GM23338 (cell line): Measurements from ENCODE around the gene BCL2L13. TPM values are rescaled to one million over a fixed set of nuclear protein-coding genes. Genes with fewer than 3 reads are reported as not detected.

ENCODE experiments used
- ATAC-seq: fragments of 200-7000 bp; cut with Tn5 transposase; 3 replicates; pipeline ENCODE4 v1.9.1; 2020
- DNase-seq: peaks from one replicate; pipeline ENCODE4 v3.0.0-alpha.2; 2015; ENCODE audit warnings: low spot score
- H2AFZ ChIP-seq: fragments of 200-600 bp; sonication (generic); 2 replicates; pipeline ENCODE4 v1.8.0; 2016; ENCODE audit warnings: antibody characterized with exemption, mild to moderate bottlenecking, moderate library complexity
- H3F3A ChIP-seq: fragments of 200-600 bp; sonication (generic); replicated peaks from 2 replicates; pipeline ENCODE4 v1.8.0; 2017; ENCODE audit warnings: antibody characterized with exemption, mixed run types, low read depth
- H3K27ac ChIP-seq: fragments of 200-600 bp; sonication (generic); 2 replicates; pipeline ENCODE4 v1.6.1; 2016; ENCODE audit warnings: low read depth
- H3K27me3 ChIP-seq: fragments of 200-600 bp; sonication (generic); 2 replicates; pipeline ENCODE4 v1.8.0; 2016; ENCODE audit warnings: mild to moderate bottlenecking, mixed run types, moderate library complexity; ENCODE audit not compliant: insufficient read depth
- H3K36me3 ChIP-seq: fragments of 200-600 bp; sonication (generic); 2 replicates; pipeline ENCODE4 v1.8.0; 2016; ENCODE audit warnings: mild to moderate bottlenecking; ENCODE audit not compliant: insufficient read depth
- H3K4me1 ChIP-seq: fragments of 200-600 bp; sonication (generic); 2 replicates; pipeline ENCODE4 v1.8.0; 2016; ENCODE audit warnings: mild to moderate bottlenecking, moderate library complexity; ENCODE audit not compliant: insufficient read depth
- H3K4me2 ChIP-seq: fragments of 200-600 bp; sonication (generic); 2 replicates; pipeline ENCODE4 v1.7.1; 2017; ENCODE audit warnings: mixed run types
- H3K4me3 ChIP-seq: fragments of 200-600 bp; sonication (generic); 2 replicates; pipeline ENCODE4 v1.6.1; 2016; ENCODE audit warnings: mixed run types
- H3K79me2 ChIP-seq: fragments of 200-600 bp; sonication (generic); replicated peaks from 2 replicates; pipeline ENCODE4 v1.8.0; 2017; ENCODE audit warnings: mild to moderate bottlenecking; ENCODE audit not compliant: insufficient read depth
- H3K9me2 ChIP-seq: fragments of 200-600 bp; sonication (generic); 2 replicates; pipeline ENCODE4 v1.8.0; 2017; ENCODE audit not compliant: insufficient read depth
- H4K20me1 ChIP-seq: fragments of 200-600 bp; sonication (generic); replicated peaks from 2 replicates; pipeline ENCODE4 v1.8.0; 2017; ENCODE audit warnings: mild to moderate bottlenecking; ENCODE audit not compliant: insufficient read depth
- H3K27ac Mint-ChIP-seq: 2 replicates; pipeline ENCODE4 v1.8.0; 2020; ENCODE audit warnings: inconsistent platforms, mild to moderate bottlenecking, moderate library complexity, mixed read lengths
- H3K27me3 Mint-ChIP-seq: 3 replicates; pipeline ENCODE4 v1.8.0; 2022; ENCODE audit warnings: low read depth, mild to moderate bottlenecking, moderate library complexity, mixed read lengths, inconsistent platforms; ENCODE audit not compliant: insufficient read depth, poor library complexity
- H3K36me3 Mint-ChIP-seq: 3 replicates; pipeline ENCODE4 v1.8.0; 2021; ENCODE audit warnings: low read depth, mild to moderate bottlenecking, inconsistent platforms, moderate library complexity, mixed read lengths
- H3K4me1 Mint-ChIP-seq: 3 replicates; pipeline ENCODE4 v1.8.0; 2020; ENCODE audit warnings: mild to moderate bottlenecking, inconsistent platforms, mixed read lengths
- H3K4me3 Mint-ChIP-seq: 3 replicates; pipeline ENCODE4 v1.8.0; 2021; ENCODE audit warnings: moderate library complexity, mild to moderate bottlenecking, inconsistent platforms, mixed read lengths
- H3K9me3 Mint-ChIP-seq: 3 replicates; pipeline ENCODE4 v1.8.0; 2020; ENCODE audit warnings: moderate library complexity, mild to moderate bottlenecking, inconsistent platforms, mixed read lengths
- CREB1 ChIP-seq: fragments of 250-450 bp; sonication (Bioruptor Pico); IDR thresholded peaks from 2 replicates; pipeline ENCODE4 v1.5.0; 2020; ENCODE audit warnings: low read depth, mild to moderate bottlenecking, moderate library complexity
- CTCF ChIP-seq, 2 experiments: fragments of 200-600 bp in 1 of 2; sonication (generic) in 1 of 2; conservative IDR thresholded peaks; 2 replicates each; pipeline versions ENCODE4 v1.5.1 to v1.6.1; 2016 to 2017; ENCODE audit warnings: antibody characterized with exemption in 2 of 2, low read depth in 2 of 2, mild to moderate bottlenecking in 2 of 2, moderate library complexity in 1 of 2
- ETS1 ChIP-seq: IDR thresholded peaks from 2 replicates; pipeline ENCODE4 v1.6.1; 2016; ENCODE audit warnings: antibody characterized with exemption
- EZH2 ChIP-seq: fragments of 200-600 bp; sonication (generic); IDR thresholded peaks from one replicate; pipeline ENCODE4 v1.8.0; 2017; ENCODE audit warnings: antibody characterized with exemption, mild to moderate bottlenecking, low read depth; ENCODE audit not compliant: unreplicated experiment
- EZH2phosphoT487 ChIP-seq: fragments of 200-600 bp; sonication (generic); IDR thresholded peaks from one replicate; pipeline ENCODE4 v1.8.1; 2018; ENCODE audit warnings: antibody characterized with exemption; ENCODE audit not compliant: unreplicated experiment
- JUNB ChIP-seq: IDR thresholded peaks from one replicate; pipeline ENCODE4 v1.6.1; 2016; ENCODE audit warnings: antibody characterized with exemption; ENCODE audit not compliant: unreplicated experiment
- NANOG ChIP-seq: IDR thresholded peaks from 2 replicates; pipeline ENCODE4 v1.6.1; 2016; ENCODE audit warnings: antibody characterized with exemption, borderline replicate concordance
- POLR2AphosphoS5 ChIP-seq: IDR thresholded peaks from 2 replicates; pipeline ENCODE4 v1.6.1; 2016; ENCODE audit warnings: antibody characterized with exemption, low read depth
- REST ChIP-seq: IDR thresholded peaks from one replicate; pipeline ENCODE4 v1.6.1; 2018; ENCODE audit warnings: antibody characterized with exemption; ENCODE audit not compliant: unreplicated experiment
- STAT1 ChIP-seq: IDR thresholded peaks from one replicate; pipeline ENCODE4 v1.6.1; 2016; ENCODE audit warnings: antibody characterized with exemption; ENCODE audit not compliant: unreplicated experiment
- ZNF114 ChIP-seq: fragments of 250-450 bp; sonication (Bioruptor Pico); IDR thresholded peaks from 2 replicates; pipeline ENCODE4 v1.5.0; 2020; ENCODE audit warnings: mild to moderate bottlenecking, moderate library complexity
- ZNF331 ChIP-seq: fragments of 250-450 bp; sonication (Bioruptor Pico); IDR thresholded peaks from 2 replicates; pipeline ENCODE4 v1.5.0; 2020; ENCODE audit warnings: low read depth, mild to moderate bottlenecking, moderate library complexity
- ZNF462 ChIP-seq: fragments of 250-450 bp; sonication (Bioruptor Pico); IDR thresholded peaks from 2 replicates; pipeline ENCODE4 v1.5.0; 2020; ENCODE audit warnings: mild to moderate bottlenecking, moderate library complexity
- polyA plus RNA-seq: library from polyadenylated mRNA; unstranded; fragments of >200 nt; fragmentation: Nextera tagmentation; extraction: Ambion mirVana; gene quantifications from 2 replicates; pipeline ENCODE4 v1.2.1, GENCODE V29; 2016
- total RNA-seq: library from RNA; depleted of rRNA; stranded (reverse); fragments of >200 nt; shearing (Covaris generic); gene quantifications from 2 replicates; pipeline ENCODE4 v1.2.3, GENCODE V29; 2014

BCL2L13 gene
- total and polyA plus RNA-seq, 2 experiments from 2014 or later = 22.4 to 32.3 TPM

GRCh38 chr22:17769013-17769715 lies 130.6 kb downstream of the BCL2L13 start:
- H3K27ac Mint-ChIP-seq = no peak overlapping the region
- no peaks in the 10 kb centered on the region; the same call in 2 of the 3 replicates for H3K9me3 Mint-ChIP-seq
- no peak for TF ChIP-seq CTCF (conservative IDR thresholded peaks at IDR 0.05; ENCODE audit: low read depth in 2 of 2)
- TF ChIP-seq JUNB = no peak
- no peak for TF ChIP-seq EZH2phosphoT487
- no peak for TF ChIP-seq POLR2AphosphoS5
- no peak for TF ChIP-seq NANOG
- TF ChIP-seq ZNF114 = no peak
- TF ChIP-seq STAT1 = no peak
- TF ChIP-seq CREB1 (CRISPR knock-in tag) = no peak
- TF ChIP-seq ZNF331 (CRISPR knock-in tag) = no peak
- no peak for TF ChIP-seq EZH2
- TF ChIP-seq ETS1 = no peak
- TF ChIP-seq REST = no peak
- no peak for TF ChIP-seq ZNF462
- Histone ChIP-seq H3K79me2 (peaks cover 84% of the 10 kb centered on the region), H3K27me3 (no peaks in the 10 kb centered on the region), H3K4me1 (peaks cover 14% of the 10 kb centered on the region), H2AFZ (no peak overlapping the region), H3K36me3 (no peaks in the 10 kb centered on the region), H3K4me3 (no peak overlapping the region), H3K4me2 (no peak overlapping the region), H3K27ac (no peak overlapping the region), H3F3A (0 out of 2 replicates have a peak, but pooled peaks cover 3% of the 10 kb centered on the region), H3K9me2 (no peaks in the 10 kb centered on the region), H4K20me1 (no peaks in the 10 kb centered on the region; the same call in 1 of the 2 replicates)
- no peak for ATAC-seq
- no peak for DNase-seq
- peaks cover 21% of the 10 kb centered on the region for H3K4me1 Mint-ChIP-seq
- H3K27me3 Mint-ChIP-seq = peaks cover 11% of the 10 kb centered on the region
- no peaks in the 10 kb centered on the region; the same call in 2 of the 3 replicates for H3K36me3 Mint-ChIP-seq
- no peak overlapping the region for H3K4me3 Mint-ChIP-seq
